ENCODE measurements around the gene KCNK6.
"Not testable (repeated sequence)": the region's sequence is repeated elsewhere in the genome, so short reads cannot be mapped to it uniquely, and the experiment has no call there.

The KCNK6 gene

DNA sequence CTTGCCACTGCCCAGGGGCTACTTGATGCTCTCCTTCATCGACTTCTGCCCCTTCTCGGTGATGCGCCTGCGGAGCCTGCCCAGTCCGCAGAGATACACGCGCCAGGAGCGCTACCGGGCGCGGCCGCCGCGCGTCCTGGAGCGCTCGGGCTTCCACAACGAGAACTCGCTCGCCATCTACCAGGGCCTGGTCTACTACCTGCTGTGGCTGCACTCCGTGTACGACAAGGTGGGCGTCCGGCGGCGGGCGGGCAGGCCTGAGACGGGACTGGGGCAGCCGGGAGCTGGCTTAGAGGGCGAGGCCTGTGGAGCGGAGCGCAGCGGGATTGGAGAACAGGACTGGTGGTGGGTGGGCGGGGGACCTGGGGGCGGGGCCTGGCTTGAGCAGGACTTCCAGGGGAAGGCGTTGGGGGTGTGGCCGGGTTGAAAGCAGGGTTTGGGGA is 42.0 kb downstream of the KCNK6 start:
- no peaks in the 10 kb centered on the region for H3K36me3 ChIP-seq (ENCODE audit: control insufficient read depth, insufficient read depth, low read length)
- TF ChIP-seq, protein P1, sequence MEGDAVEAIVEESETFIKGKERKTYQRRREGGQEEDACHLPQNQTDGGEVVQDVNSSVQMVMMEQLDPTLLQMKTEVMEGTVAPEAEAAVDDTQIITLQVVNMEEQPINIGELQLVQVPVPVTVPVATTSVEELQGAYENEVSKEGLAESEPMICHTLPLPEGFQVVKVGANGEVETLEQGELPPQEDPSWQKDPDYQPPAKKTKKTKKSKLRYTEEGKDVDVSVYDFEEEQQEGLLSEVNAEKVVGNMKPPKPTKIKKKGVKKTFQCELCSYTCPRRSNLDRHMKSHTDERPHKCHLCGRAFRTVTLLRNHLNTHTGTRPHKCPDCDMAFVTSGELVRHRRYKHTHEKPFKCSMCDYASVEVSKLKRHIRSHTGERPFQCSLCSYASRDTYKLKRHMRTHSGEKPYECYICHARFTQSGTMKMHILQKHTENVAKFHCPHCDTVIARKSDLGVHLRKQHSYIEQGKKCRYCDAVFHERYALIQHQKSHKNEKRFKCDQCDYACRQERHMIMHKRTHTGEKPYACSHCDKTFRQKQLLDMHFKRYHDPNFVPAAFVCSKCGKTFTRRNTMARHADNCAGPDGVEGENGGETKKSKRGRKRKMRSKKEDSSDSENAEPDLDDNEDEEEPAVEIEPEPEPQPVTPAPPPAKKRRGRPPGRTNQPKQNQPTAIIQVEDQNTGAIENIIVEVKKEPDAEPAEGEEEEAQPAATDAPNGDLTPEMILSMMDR (IDR thresholded peaks at IDR 0.05; ENCODE audit: insufficient read depth, low read length, poor library complexity, severe bottlenecking): peak; percentile 28
- peak; percentile 78 for DNase-seq (ENCODE audit: extremely low read depth, insufficient read length)
- H3K27me3 ChIP-seq (replicated peaks; ENCODE audit: control insufficient read depth, insufficient read depth, low read length): no peaks in the 10 kb centered on the region; the same call in 1 of the 2 replicates
- H3K4me3 ChIP-seq (replicated peaks; ENCODE audit: low read depth, low read length): peak overlapping the region; percentile 70

DNA sequence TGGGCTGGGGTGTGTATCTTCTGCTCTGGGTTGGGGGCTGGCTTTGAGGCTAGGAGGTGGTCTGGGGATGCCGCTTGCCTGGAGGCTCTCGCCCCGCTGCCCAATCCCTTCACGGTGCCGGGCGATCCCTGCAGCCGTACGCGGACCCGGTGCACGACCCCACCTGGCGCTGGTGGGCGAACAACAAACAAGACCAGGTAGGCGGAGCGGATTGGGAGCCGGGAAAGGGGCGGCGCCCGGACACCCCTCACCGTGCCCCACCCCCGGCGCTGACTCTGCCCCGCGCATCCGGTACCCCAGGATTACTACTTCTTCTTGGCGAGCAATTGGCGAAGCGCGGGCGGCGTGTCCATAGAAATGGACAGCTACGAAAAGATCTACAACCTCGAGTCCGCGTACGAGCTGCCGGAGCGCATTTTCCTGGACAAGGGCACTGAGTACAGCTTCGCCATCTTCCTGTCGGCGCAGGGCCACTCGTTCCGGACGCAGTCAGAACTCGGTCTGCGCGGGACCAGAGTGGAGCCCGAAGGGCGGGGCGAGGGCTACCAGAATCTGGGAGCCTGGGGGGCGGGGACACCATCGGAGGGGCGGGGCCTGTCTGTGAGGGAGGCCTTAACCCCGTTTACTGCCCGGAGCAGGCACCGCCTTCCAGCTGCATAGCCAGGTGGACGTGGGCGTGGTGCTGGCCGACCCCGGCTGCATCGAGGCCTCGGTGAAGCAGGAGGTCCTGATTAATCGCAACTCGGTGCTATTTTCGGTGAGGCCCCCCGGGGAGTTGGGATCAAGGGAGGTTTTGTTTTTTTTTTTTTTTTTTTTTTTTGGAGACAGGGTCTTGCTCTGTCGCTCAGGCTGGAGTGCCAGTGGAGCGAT is 42.7 kb downstream of the KCNK6 start:
- Histone ChIP-seq H3K36me3 (ENCODE audit: control insufficient read depth, insufficient read depth, low read length) (no peaks in the 10 kb centered on the region), H3K27me3 (replicated peaks; ENCODE audit: control insufficient read depth, insufficient read depth, low read length) (no peaks in the 10 kb centered on the region; the same call in 1 of the 2 replicates), H3K4me3 (replicated peaks; ENCODE audit: low read depth, low read length) (peak overlapping the region; percentile 70)
- peak; percentile 81 for DNase-seq (ENCODE audit: extremely low read depth, insufficient read length)
- TF ChIP-seq, protein P1 (IDR thresholded peaks at IDR 0.05; ENCODE audit: insufficient read depth, low read length, poor library complexity, severe bottlenecking): no peak

DNA sequence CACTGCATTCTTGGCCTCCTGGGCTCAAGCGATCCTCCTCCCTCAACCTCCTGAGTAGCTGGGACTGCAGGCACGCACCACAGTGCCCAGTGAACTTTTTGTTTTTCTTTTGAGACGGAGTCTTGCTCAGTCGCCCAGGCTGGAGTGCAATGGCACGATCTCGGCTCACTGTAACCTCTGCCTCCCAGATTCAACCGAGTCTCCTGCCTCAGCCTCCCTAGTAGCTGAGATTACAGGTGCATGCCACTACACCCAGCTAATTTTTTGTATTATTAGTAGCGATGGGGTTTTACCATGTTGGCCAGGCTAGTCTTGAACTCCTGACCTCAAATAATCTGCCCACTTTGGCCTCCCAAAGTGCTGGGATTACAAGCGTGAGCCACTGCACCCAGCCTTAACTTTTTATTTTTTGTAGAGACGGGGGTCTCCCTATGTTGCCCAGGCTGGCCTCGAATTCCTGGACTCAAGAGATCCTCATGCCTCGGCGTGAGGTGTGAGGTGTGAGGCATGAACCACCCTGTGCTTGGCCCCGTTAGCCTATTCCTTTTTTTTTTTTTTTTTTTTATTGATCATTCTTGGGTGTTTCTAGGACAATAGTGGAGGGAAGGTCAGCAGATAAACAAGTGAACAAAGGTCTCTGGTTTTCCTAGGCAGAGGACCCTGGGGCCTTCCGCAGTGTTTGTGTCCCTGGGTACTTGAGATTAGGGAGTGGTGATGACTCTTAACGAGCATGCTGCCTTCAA is 43.5 kb downstream of the KCNK6 start:
- peak overlapping the region; percentile 70; the same call in 1 of the 2 replicates for H3K4me3 ChIP-seq (replicated peaks; ENCODE audit: low read depth, low read length)
- not testable (repeated sequence) for H3K27me3 ChIP-seq (replicated peaks; ENCODE audit: control insufficient read depth, insufficient read depth, low read length); DNase-seq (ENCODE audit: extremely low read depth, insufficient read length); H3K36me3 ChIP-seq (ENCODE audit: control insufficient read depth, insufficient read depth, low read length)

DNA sequence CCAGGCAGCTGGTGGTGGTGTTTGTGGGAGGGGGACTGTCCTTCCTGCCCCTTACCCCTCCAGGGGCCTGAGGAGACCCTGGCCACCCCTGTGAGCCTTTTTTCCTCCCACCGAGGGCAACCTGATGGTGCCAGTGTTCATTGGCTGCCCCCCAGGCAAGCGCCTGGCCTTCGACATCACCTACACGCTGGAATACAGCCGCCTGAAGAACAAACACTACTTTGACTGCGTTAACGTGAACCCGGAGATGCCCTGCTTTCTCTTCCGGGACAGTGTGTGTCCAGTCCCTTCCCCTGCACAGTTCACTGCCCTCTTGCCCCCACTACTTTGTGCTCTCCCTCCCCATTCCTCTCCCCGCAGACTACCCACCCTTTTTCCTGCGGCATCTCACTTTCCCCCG is 47.4 kb downstream of the KCNK6 start:
- TF ChIP-seq, protein P1 (IDR thresholded peaks at IDR 0.05; ENCODE audit: insufficient read depth, low read length, poor library complexity, severe bottlenecking): no peak
- Histone ChIP-seq H3K4me3 (replicated peaks; ENCODE audit: low read depth, low read length) (no peak overlapping the region), H3K36me3 (ENCODE audit: control insufficient read depth, insufficient read depth, low read length) (no peaks in the 10 kb centered on the region), H3K27me3 (replicated peaks; ENCODE audit: control insufficient read depth, insufficient read depth, low read length) (no peaks in the 10 kb centered on the region)
- DNase-seq (ENCODE audit: extremely low read depth, insufficient read length): no peak

DNA sequence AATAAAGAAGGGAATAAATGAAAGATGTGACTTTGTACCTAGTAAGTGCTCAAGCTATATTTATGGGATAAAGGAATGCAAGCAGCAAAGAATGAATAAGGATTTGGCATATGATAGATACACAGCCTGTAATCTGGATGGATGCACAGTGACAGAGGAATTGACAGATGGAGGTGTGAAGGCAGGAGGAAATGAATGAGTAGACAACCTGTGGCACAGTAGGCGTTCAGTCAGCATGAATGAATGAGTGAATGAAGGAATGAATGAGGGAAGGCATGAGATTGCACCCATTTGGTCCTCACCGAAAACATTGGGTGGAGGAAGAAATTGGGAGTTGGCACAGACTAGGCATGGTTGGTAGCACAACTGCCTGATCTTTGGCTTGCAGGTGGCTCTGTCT is 49.9 kb downstream of the KCNK6 start:
- TF ChIP-seq, protein P1 (IDR thresholded peaks at IDR 0.05; ENCODE audit: insufficient read depth, low read length, poor library complexity, severe bottlenecking): no peak
- Histone ChIP-seq H3K36me3 (ENCODE audit: control insufficient read depth, insufficient read depth, low read length) (no peaks in the 10 kb centered on the region), H3K27me3 (replicated peaks; ENCODE audit: control insufficient read depth, insufficient read depth, low read length) (no peaks in the 10 kb centered on the region), H3K4me3 (replicated peaks; ENCODE audit: low read depth, low read length) (no peak overlapping the region)
- no peak for DNase-seq (ENCODE audit: extremely low read depth, insufficient read length)

DNA sequence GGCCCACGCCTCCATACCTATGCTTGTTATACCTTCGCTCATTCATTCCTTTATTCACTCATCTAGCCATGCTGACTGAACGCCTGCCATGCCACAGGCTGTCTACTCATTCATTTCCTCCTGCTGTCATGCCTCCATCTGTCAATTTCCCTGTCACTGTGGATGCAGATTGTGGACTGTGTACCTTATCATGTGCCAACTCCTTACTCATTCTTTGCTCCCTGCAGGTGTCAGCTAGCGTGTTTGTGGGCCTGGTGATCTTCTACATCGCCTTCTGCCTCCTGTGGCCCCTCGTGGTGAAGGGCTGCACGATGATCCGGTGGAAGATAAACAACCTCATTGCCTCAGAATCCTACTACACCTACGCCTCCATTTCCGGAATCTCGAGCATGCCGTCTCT is 50.7 kb downstream of the KCNK6 start:
- no peak for DNase-seq (ENCODE audit: extremely low read depth, insufficient read length)
- TF ChIP-seq, protein P1 (IDR thresholded peaks at IDR 0.05; ENCODE audit: insufficient read depth, low read length, poor library complexity, severe bottlenecking): no peak
- Histone ChIP-seq H3K36me3 (ENCODE audit: control insufficient read depth, insufficient read depth, low read length) (no peaks in the 10 kb centered on the region), H3K4me3 (replicated peaks; ENCODE audit: low read depth, low read length) (no peak overlapping the region), H3K27me3 (replicated peaks; ENCODE audit: control insufficient read depth, insufficient read depth, low read length) (no peaks in the 10 kb centered on the region)

Measured in GM06990 (cell line).